ENCODE data around the gene HMGB1. TPM values are rescaled to one million over a fixed set of nuclear protein-coding genes. Genes with fewer than 3 reads are reported as not detected.

The HMGB1 gene
- total and polyA plus RNA-seq, 2 experiments from 2014 or later, result 727 to 2,970 TPM

DNA sequence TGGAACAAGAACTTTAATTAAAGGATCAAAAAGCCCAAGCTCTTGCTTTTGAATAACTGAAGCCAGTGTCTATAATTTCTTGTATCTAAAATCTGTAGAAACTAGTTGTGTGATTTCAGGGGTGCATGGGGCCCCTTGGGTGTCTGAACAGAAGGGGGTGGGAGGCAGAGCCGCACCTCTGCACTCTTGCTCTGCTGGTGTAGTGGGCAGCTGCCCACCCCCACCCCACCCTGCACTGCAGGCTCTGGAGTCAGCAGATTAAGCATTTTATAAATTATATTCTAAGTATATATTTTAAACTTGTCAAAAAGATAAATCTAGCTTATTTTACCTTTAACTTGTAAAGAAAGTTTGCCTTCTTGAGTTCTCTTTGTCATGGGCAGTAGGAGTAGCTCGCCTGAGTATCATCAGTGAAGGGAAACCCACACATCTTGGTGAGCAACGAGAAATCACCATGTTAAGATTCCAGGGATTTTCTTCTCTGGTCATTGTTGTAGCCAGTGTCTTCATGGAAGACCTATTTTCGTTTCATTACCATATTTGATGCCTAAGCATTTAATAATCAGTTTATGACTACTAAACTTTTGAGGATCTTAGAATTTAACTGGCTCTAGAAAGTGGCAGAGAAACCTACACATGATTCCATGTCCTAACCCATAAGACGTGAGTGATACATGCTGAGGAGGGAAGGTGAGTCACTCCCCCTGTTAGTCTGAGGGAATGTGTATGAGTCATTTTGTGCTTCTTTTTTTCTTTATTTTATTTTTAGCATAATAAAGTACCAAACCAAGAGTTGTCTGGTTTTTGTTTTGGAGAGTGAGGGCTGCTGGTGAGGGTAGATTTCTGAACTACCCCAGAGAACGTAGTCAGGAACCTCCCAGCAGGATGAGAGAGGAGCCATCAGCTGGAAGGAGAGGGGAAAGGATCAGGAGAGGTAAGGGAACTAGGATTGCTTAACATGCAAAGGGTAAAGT lies 35.7 kb downstream of the HMGB1 start:
- no peak overlapping the region for H3K4me3 ChIP-seq
- H4K20me1 ChIP-seq (replicated peaks; ENCODE audit: insufficient read depth), result no peaks in the 10 kb centered on the region
- no peaks in the 10 kb centered on the region for H3F3A ChIP-seq (replicated peaks; ENCODE audit: low read depth)
- Mint-ChIP-seq H3K4me3 (no peak overlapping the region), H3K27me3 (ENCODE audit: insufficient read depth, low read depth, poor library complexity) (no peaks in the 10 kb centered on the region), H3K27ac (no peak overlapping the region), H3K36me3 (ENCODE audit: low read depth) (no peaks in the 10 kb centered on the region), H3K9me3 (no peaks in the 10 kb centered on the region), H3K4me1 (peaks cover 11% of the 10 kb centered on the region; the same call in 2 of the 3 replicates)
- no peak for DNase-seq (ENCODE audit: low spot score)
- no peaks in the 10 kb centered on the region for H3K79me2 ChIP-seq (replicated peaks; ENCODE audit: insufficient read depth)
- no peak overlapping the region for H3K27ac ChIP-seq (ENCODE audit: low read depth)
- no peak for ATAC-seq
- no peaks in the 10 kb centered on the region for H3K27me3 ChIP-seq (ENCODE audit: insufficient read depth)
- H3K9me2 ChIP-seq (ENCODE audit: insufficient read depth), result no peaks in the 10 kb centered on the region; the same call in 1 of the 2 replicates
- no peak overlapping the region for H3K4me2 ChIP-seq
- no peak for TF ChIP-seq POLR2AphosphoS5 (IDR thresholded peaks at IDR 0.05; ENCODE audit: low read depth)
- TF ChIP-seq ZNF331 (CRISPR knock-in tag; IDR thresholded peaks at IDR 0.05; ENCODE audit: low read depth), result no peak
- no peak for TF ChIP-seq JUNB (IDR thresholded peaks at IDR 0.05; ENCODE audit: unreplicated experiment)
- TF ChIP-seq, protein P1, sequence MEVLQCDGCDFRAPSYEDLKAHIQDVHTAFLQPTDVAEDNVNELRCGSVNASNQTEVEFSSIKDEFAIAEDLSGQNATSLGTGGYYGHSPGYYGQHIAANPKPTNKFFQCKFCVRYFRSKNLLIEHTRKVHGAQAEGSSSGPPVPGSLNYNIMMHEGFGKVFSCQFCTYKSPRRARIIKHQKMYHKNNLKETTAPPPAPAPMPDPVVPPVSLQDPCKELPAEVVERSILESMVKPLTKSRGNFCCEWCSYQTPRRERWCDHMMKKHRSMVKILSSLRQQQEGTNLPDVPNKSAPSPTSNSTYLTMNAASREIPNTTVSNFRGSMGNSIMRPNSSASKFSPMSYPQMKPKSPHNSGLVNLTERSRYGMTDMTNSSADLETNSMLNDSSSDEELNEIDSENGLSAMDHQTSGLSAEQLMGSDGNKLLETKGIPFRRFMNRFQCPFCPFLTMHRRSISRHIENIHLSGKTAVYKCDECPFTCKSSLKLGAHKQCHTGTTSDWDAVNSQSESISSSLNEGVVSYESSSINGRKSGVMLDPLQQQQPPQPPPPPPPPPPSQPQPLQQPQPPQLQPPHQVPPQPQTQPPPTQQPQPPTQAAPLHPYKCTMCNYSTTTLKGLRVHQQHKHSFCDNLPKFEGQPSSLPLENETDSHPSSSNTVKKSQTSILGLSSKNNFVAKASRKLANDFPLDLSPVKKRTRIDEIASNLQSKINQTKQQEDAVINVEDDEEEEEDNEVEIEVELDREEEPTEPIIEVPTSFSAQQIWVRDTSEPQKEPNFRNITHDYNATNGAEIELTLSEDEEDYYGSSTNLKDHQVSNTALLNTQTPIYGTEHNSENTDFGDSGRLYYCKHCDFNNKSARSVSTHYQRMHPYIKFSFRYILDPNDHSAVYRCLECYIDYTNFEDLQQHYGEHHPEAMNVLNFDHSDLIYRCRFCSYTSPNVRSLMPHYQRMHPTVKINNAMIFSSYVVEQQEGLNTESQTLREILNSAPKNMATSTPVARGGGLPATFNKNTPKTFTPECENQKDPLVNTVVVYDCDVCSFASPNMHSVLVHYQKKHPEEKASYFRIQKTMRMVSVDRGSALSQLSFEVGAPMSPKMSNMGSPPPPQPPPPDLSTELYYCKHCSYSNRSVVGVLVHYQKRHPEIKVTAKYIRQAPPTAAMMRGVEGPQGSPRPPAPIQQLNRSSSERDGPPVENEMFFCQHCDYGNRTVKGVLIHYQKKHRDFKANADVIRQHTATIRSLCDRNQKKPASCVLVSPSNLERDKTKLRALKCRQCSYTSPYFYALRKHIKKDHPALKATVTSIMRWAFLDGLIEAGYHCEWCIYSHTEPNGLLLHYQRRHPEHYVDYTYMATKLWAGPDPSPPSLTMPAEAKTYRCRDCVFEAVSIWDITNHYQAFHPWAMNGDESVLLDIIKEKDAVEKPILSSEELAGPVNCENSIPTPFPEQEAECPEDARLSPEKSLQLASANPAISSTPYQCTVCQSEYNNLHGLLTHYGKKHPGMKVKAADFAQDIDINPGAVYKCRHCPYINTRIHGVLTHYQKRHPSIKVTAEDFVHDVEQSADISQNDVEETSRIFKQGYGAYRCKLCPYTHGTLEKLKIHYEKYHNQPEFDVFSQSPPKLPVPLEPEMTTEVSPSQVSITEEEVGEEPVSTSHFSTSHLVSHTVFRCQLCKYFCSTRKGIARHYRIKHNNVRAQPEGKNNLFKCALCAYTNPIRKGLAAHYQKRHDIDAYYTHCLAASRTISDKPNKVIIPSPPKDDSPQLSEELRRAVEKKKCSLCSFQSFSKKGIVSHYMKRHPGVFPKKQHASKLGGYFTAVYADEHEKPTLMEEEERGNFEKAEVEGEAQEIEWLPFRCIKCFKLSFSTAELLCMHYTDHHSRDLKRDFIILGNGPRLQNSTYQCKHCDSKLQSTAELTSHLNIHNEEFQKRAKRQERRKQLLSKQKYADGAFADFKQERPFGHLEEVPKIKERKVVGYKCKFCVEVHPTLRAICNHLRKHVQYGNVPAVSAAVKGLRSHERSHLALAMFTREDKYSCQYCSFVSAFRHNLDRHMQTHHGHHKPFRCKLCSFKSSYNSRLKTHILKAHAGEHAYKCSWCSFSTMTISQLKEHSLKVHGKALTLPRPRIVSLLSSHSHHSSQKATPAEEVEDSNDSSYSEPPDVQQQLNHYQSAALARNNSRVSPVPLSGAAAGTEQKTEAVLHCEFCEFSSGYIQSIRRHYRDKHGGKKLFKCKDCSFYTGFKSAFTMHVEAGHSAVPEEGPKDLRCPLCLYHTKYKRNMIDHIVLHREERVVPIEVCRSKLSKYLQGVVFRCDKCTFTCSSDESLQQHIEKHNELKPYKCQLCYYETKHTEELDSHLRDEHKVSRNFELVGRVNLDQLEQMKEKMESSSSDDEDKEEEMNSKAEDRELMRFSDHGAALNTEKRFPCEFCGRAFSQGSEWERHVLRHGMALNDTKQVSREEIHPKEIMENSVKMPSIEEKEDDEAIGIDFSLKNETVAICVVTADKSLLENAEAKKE (CRISPR knock-in tag; IDR thresholded peaks at IDR 0.05), result no peak
- no peak for TF ChIP-seq EZH2 (IDR thresholded peaks at IDR 0.05; ENCODE audit: low read depth, unreplicated experiment)
- TF ChIP-seq, protein P2, sequence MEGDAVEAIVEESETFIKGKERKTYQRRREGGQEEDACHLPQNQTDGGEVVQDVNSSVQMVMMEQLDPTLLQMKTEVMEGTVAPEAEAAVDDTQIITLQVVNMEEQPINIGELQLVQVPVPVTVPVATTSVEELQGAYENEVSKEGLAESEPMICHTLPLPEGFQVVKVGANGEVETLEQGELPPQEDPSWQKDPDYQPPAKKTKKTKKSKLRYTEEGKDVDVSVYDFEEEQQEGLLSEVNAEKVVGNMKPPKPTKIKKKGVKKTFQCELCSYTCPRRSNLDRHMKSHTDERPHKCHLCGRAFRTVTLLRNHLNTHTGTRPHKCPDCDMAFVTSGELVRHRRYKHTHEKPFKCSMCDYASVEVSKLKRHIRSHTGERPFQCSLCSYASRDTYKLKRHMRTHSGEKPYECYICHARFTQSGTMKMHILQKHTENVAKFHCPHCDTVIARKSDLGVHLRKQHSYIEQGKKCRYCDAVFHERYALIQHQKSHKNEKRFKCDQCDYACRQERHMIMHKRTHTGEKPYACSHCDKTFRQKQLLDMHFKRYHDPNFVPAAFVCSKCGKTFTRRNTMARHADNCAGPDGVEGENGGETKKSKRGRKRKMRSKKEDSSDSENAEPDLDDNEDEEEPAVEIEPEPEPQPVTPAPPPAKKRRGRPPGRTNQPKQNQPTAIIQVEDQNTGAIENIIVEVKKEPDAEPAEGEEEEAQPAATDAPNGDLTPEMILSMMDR (conservative IDR thresholded peaks at IDR 0.05; ENCODE audit: low read depth in 2 of 2), result no peak
- TF ChIP-seq EZH2phosphoT487 (IDR thresholded peaks at IDR 0.05; ENCODE audit: unreplicated experiment), result no peak
- no peak for TF ChIP-seq NANOG (IDR thresholded peaks at IDR 0.05; ENCODE audit: borderline replicate concordance)
- TF ChIP-seq, protein P3, sequence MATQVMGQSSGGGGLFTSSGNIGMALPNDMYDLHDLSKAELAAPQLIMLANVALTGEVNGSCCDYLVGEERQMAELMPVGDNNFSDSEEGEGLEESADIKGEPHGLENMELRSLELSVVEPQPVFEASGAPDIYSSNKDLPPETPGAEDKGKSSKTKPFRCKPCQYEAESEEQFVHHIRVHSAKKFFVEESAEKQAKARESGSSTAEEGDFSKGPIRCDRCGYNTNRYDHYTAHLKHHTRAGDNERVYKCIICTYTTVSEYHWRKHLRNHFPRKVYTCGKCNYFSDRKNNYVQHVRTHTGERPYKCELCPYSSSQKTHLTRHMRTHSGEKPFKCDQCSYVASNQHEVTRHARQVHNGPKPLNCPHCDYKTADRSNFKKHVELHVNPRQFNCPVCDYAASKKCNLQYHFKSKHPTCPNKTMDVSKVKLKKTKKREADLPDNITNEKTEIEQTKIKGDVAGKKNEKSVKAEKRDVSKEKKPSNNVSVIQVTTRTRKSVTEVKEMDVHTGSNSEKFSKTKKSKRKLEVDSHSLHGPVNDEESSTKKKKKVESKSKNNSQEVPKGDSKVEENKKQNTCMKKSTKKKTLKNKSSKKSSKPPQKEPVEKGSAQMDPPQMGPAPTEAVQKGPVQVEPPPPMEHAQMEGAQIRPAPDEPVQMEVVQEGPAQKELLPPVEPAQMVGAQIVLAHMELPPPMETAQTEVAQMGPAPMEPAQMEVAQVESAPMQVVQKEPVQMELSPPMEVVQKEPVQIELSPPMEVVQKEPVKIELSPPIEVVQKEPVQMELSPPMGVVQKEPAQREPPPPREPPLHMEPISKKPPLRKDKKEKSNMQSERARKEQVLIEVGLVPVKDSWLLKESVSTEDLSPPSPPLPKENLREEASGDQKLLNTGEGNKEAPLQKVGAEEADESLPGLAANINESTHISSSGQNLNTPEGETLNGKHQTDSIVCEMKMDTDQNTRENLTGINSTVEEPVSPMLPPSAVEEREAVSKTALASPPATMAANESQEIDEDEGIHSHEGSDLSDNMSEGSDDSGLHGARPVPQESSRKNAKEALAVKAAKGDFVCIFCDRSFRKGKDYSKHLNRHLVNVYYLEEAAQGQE (IDR thresholded peaks at IDR 0.05; ENCODE audit: unreplicated experiment), result no peak
- TF ChIP-seq, protein P4, sequence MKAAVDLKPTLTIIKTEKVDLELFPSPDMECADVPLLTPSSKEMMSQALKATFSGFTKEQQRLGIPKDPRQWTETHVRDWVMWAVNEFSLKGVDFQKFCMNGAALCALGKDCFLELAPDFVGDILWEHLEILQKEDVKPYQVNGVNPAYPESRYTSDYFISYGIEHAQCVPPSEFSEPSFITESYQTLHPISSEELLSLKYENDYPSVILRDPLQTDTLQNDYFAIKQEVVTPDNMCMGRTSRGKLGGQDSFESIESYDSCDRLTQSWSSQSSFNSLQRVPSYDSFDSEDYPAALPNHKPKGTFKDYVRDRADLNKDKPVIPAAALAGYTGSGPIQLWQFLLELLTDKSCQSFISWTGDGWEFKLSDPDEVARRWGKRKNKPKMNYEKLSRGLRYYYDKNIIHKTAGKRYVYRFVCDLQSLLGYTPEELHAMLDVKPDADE (IDR thresholded peaks at IDR 0.05), result no peak
- no peak for TF ChIP-seq CREB1 (CRISPR knock-in tag; IDR thresholded peaks at IDR 0.05; ENCODE audit: low read depth)
- no peak for TF ChIP-seq STAT1 (IDR thresholded peaks at IDR 0.05; ENCODE audit: unreplicated experiment)
- H2AFZ ChIP-seq, result peak overlapping the region; percentile 69
- no peaks in the 10 kb centered on the region for H3K36me3 ChIP-seq (ENCODE audit: insufficient read depth)
- H3K4me1 ChIP-seq (ENCODE audit: insufficient read depth), result peaks cover 6% of the 10 kb centered on the region; the same call in 1 of the 2 replicates
